NCI-H526 (cell line): Measurements from ENCODE around the gene DNASE1L1.

Experiments
- DNase-seq, 2 experiments: peaks; one replicate each; lab custom pipeline; 2025; lab: John Stamatoyannopoulos, UW

DNASE1L1 gene

GRCh38 chrX:154409222-154409871, at the start of gene DNASE1L1:
Gene DNASE1L1 (minus strand): TSS chrX:154409254. CDS start chrX:154405568, 3,686 bp downstream.
- DNase-seq: no peak

- peak; percentile 17 to 86 for DNase-seq
Observed at GRCh38 chrX:154458116-154458953, 49.3 kb upstream of the DNASE1L1 start, which contains the start of gene PLXNA3. Gene PLXNA3 (plus strand): TSS chrX:154458281. CDS start chrX:154460184, 1,903 bp downstream.

- peak; percentile 42 to 93 for DNase-seq
Observed at GRCh38 chrX:154457491-154458115, 48.5 kb upstream of the DNASE1L1 start.

GRCh38 chrX:154452823-154453222, 43.8 kb upstream of the DNASE1L1 start:
- no peak for DNase-seq

- no peak for DNase-seq
Observed at GRCh38 chrX:154450312-154450711, 41.3 kb upstream of the DNASE1L1 start.

GRCh38 chrX:154449618-154450017, 40.6 kb upstream of the DNASE1L1 start:
- DNase-seq: no peak

- no peak for DNase-seq
Observed at GRCh38 chrX:154448484-154448883, 39.4 kb upstream of the DNASE1L1 start.

- DNase-seq: no peak
Observed at GRCh38 chrX:154446430-154446829, 37.4 kb upstream of the DNASE1L1 start.

GRCh38 chrX:154445776-154446175, 36.7 kb upstream of the DNASE1L1 start:
- no peak for DNase-seq

- no peak for DNase-seq
Observed at GRCh38 chrX:154444755-154445246, 35.7 kb upstream of the DNASE1L1 start.

- peak; percentile 7 to 94 for DNase-seq
Observed at GRCh38 chrX:154443992-154444754, 35.1 kb upstream of the DNASE1L1 start, which contains the start of gene FAM50A. Gene FAM50A (plus strand): TSS chrX:154444141. CDS start chrX:154444236, 95 bp downstream.

GRCh38 chrX:154443479-154443910, 34.4 kb upstream of the DNASE1L1 start:
- DNase-seq: peak in 1 of 2 experiments; percentile 10

GRCh38 chrX:154441984-154442707, 33.1 kb upstream of the DNASE1L1 start:
- no peak for DNase-seq

GRCh38 chrX:154441564-154441963, 32.5 kb upstream of the DNASE1L1 start:
- DNase-seq: no peak

GRCh38 chrX:154440623-154441357, 31.7 kb upstream of the DNASE1L1 start:
- no peak for DNase-seq

- DNase-seq: no peak
Observed at GRCh38 chrX:154439841-154440240, 30.8 kb upstream of the DNASE1L1 start.

- no peak for DNase-seq
Observed at GRCh38 chrX:154437971-154438893, 29.2 kb upstream of the DNASE1L1 start.

- peak; percentile 27 to 85 for DNase-seq
Observed at GRCh38 chrX:154436983-154437752, 28.1 kb upstream of the DNASE1L1 start, which contains the start of gene GDI1. Gene GDI1 (plus strand): TSS chrX:154437154. CDS start chrX:154437255, 101 bp downstream.
